CD8-positive, alpha-beta memory T cell (primary cell): ENCODE results near the gene COPZ1. TPM values are rescaled to one million over a fixed set of nuclear protein-coding genes. Genes with fewer than 3 reads are reported as not detected.

Source experiments
- CTCF ChIA-PET: fragments of 350-600 bp; sonication (Branson Sonifier 250); formaldehyde crosslinking; loops from one replicate; lab custom pipeline; 2021; ENCODE audit warnings: antibody characterized with exemption; lab: Charles Lee
- POLR2A ChIA-PET: fragments of 350-600 bp; sonication (Branson Sonifier 250); formaldehyde crosslinking; loops from one replicate; lab custom pipeline; 2021; ENCODE audit warnings: antibody characterized with exemption; lab: Charles Lee
- DNase-seq, 5 donors: peaks; one replicate each; pipeline versions ENCODE4 v3.0.0 to v3.0.0-alpha.2; 2020 to 2022; ENCODE audit warnings: mixed read lengths in 1 of 5
- H3K27ac ChIP-seq: one replicate; pipeline ENCODE4 v1.7.0; 2013; ENCODE audit warnings: low read depth, mild to moderate bottlenecking, low read length, moderate library complexity
- H3K27me3 ChIP-seq: 2 replicates; pipeline ENCODE4 v1.7.0; 2013; ENCODE audit warnings: low read length, mild to moderate bottlenecking; ENCODE audit not compliant: insufficient read depth, poor library complexity, severe bottlenecking
- H3K36me3 ChIP-seq: 2 replicates; pipeline ENCODE4 v1.7.0; 2013; ENCODE audit warnings: mild to moderate bottlenecking, low read length, moderate library complexity; ENCODE audit not compliant: insufficient read depth
- H3K4me1 ChIP-seq: 2 replicates; pipeline ENCODE4 v1.7.0; 2013; ENCODE audit warnings: mild to moderate bottlenecking, low read length, moderate library complexity; ENCODE audit not compliant: insufficient read depth
- H3K4me3 ChIP-seq: 2 replicates; pipeline ENCODE4 v1.7.0; 2013; ENCODE audit warnings: mild to moderate bottlenecking, low read length
- H3K9me3 ChIP-seq: 2 replicates; pipeline ENCODE4 v1.7.0; 2013; ENCODE audit warnings: mild to moderate bottlenecking, low read length
- H3K27ac Mint-ChIP-seq, 8 donors: one replicate each; pipeline ENCODE4 v1.8.0; 2020 to 2021; ENCODE audit warnings: mixed read lengths in 8 of 8, mild to moderate bottlenecking in 6 of 8, inconsistent platforms in 3 of 8, moderate library complexity in 3 of 8
- H3K27me3 Mint-ChIP-seq, 2 donors: one replicate each; pipeline ENCODE4 v1.8.0; 2020 to 2021; ENCODE audit warnings: mixed read lengths in 2 of 2, mild to moderate bottlenecking in 1 of 2, moderate library complexity in 1 of 2
- H3K36me3 Mint-ChIP-seq, 3 donors: one replicate each; pipeline ENCODE4 v1.8.0; 2020 to 2021; ENCODE audit warnings: mixed read lengths in 3 of 3, inconsistent platforms in 1 of 3, mild to moderate bottlenecking in 1 of 3
- H3K4me1 Mint-ChIP-seq, 3 donors: one replicate each; pipeline ENCODE4 v1.8.0; 2020 to 2021; ENCODE audit warnings: mixed read lengths in 3 of 3, inconsistent platforms in 1 of 3, mild to moderate bottlenecking in 1 of 3
- H3K4me3 Mint-ChIP-seq, 7 donors: one replicate each; pipeline ENCODE4 v1.8.0; 2020 to 2021; ENCODE audit warnings: mixed read lengths in 7 of 7, mild to moderate bottlenecking in 6 of 7, moderate library complexity in 4 of 7, inconsistent platforms in 2 of 7
- H3K9me3 Mint-ChIP-seq, 5 donors: one replicate each; pipeline ENCODE4 v1.8.0; 2020 to 2022; ENCODE audit warnings: mixed read lengths in 5 of 5, mild to moderate bottlenecking in 3 of 5, moderate library complexity in 2 of 5, inconsistent platforms in 1 of 5
- polyA plus RNA-seq: library from polyadenylated mRNA; unstranded; fragments of 300-500 nt; fragmentation: Illumina TruSeq; gene quantifications from one replicate; pipeline ENCODE4 v1.2.3, GENCODE V29; 2021
- total RNA-seq, 2 experiments: library from RNA; stranded (reverse); gene quantifications; one replicate each; pipeline ENCODE4 v1.2.3, GENCODE V29; 2021

COPZ1 gene
- total and polyA plus RNA-seq, 3 experiments from 2014 or later: 112 to 158 (median 115) TPM

GRCh38 chr12:54386403-54387113 lies 61.6 kb downstream of the COPZ1 start:
- Histone ChIP-seq H3K4me1 (no peaks in the 10 kb centered on the region), H3K36me3 (no peaks in the 10 kb centered on the region), H3K27me3 (no peaks in the 10 kb centered on the region), H3K9me3 (no peaks in the 10 kb centered on the region), H3K4me3 (no peak overlapping the region), H3K27ac (peak overlapping the region; percentile 24)
- no peaks in the 10 kb centered on the region for H3K9me3 Mint-ChIP-seq
- H3K4me1 Mint-ChIP-seq: peaks cover 3 to 13% (median 7%) of the 10 kb centered on the region in 3 donors
- H3K27me3 Mint-ChIP-seq: no peaks in the 10 kb centered on the region
- peak overlapping the region in 4 of 8 donors; percentile 23 to 62 (median 40) for H3K27ac Mint-ChIP-seq
- ChIA-PET CTCF (interaction anchor here (0.9 to 2.0 kb wide), 4 partner anchors 9 to 53 kb away, joined by 3 to 8 read pairs (median 3); no protein-coding TSS in a partner anchor), POLR2A (no interaction called here)
- no peak for DNase-seq
- no peaks in the 10 kb centered on the region for H3K36me3 Mint-ChIP-seq
- H3K4me3 Mint-ChIP-seq: no peak overlapping the region

- no peak overlapping the region for H3K4me3 Mint-ChIP-seq
- ChIA-PET POLR2A (no interaction called here), CTCF (interaction anchor here (1.0 to 2.0 kb wide), 2 partner anchors 8 to 53 kb away, joined by 3 to 8 read pairs; no protein-coding TSS in a partner anchor)
- no peak overlapping the region for H3K27ac ChIP-seq
- H3K4me3 ChIP-seq: no peak overlapping the region
- H3K4me1 ChIP-seq: peaks cover 5% of the 10 kb centered on the region
- H3K27ac Mint-ChIP-seq: peak overlapping the region in 3 of 8 donors; percentile 23 to 91 (median 38)
- H3K9me3 ChIP-seq: no peaks in the 10 kb centered on the region
- DNase-seq: no peak
- H3K36me3 Mint-ChIP-seq: peaks cover 0 to 4% (median 1%) of the 10 kb centered on the region in 3 donors
- no peaks in the 10 kb centered on the region for H3K27me3 Mint-ChIP-seq
- peaks cover 7 to 18% (median 12%) of the 10 kb centered on the region in 3 donors for H3K4me1 Mint-ChIP-seq
- H3K27me3 ChIP-seq: no peaks in the 10 kb centered on the region
- H3K36me3 ChIP-seq: no peaks in the 10 kb centered on the region
- no peaks in the 10 kb centered on the region for H3K9me3 Mint-ChIP-seq
Observed at GRCh38 chr12:54387114-54387467, 62.2 kb downstream of the COPZ1 start.

- Histone ChIP-seq H3K36me3 (no peaks in the 10 kb centered on the region), H3K9me3 (no peaks in the 10 kb centered on the region), H3K4me1 (peaks cover 11% of the 10 kb centered on the region), H3K27ac (peak overlapping the region; percentile 54), H3K4me3 (no peak overlapping the region), H3K27me3 (no peaks in the 10 kb centered on the region)
- Mint-ChIP-seq H3K27ac (peak overlapping the region in 4 of 8 donors; percentile 7 to 77 (median 42)), H3K36me3 (peaks cover 0 to 6% (median 1%) of the 10 kb centered on the region in 3 donors), H3K9me3 (no peaks in the 10 kb centered on the region), H3K4me3 (peak overlapping the region in 1 of 7 donors; percentile 3), H3K4me1 (peaks cover 8 to 22% (median 12%) of the 10 kb centered on the region in 3 donors), H3K27me3 (no peaks in the 10 kb centered on the region)
- ChIA-PET POLR2A (interaction anchor here (0.6 kb wide), 2 partner anchors 9 to 82 kb away, joined by 3 to 5 read pairs; no protein-coding TSS in a partner anchor), CTCF (interaction anchor here (0.8 to 2.0 kb wide), 4 partner anchors 9 to 51 kb away, joined by 3 to 8 read pairs (median 6); no protein-coding TSS in a partner anchor)
- DNase-seq: no peak
Observed at GRCh38 chr12:54388237-54389133, 63.6 kb downstream of the COPZ1 start.

GRCh38 chr12:54389134-54389508 lies 64.2 kb downstream of the COPZ1 start:
- no peaks in the 10 kb centered on the region for H3K9me3 Mint-ChIP-seq

GRCh38 chr12:54389607-54390175 lies 64.8 kb downstream of the COPZ1 start:
- no peaks in the 10 kb centered on the region for H3K9me3 ChIP-seq
- H3K4me3 Mint-ChIP-seq: peak overlapping the region in 6 of 7 donors; percentile 8 to 68 (median 40)
- peaks cover 22% of the 10 kb centered on the region for H3K4me1 ChIP-seq
- H3K9me3 Mint-ChIP-seq: no peaks in the 10 kb centered on the region
- peaks cover 20 to 34% (median 24%) of the 10 kb centered on the region in 3 donors for H3K4me1 Mint-ChIP-seq
- H3K27me3 Mint-ChIP-seq: no peaks in the 10 kb centered on the region
- no peaks in the 10 kb centered on the region for H3K27me3 ChIP-seq
- no peak overlapping the region for H3K4me3 ChIP-seq
- H3K36me3 Mint-ChIP-seq: peaks cover 0 to 12% (median 6%) of the 10 kb centered on the region in 3 donors
- H3K36me3 ChIP-seq: peaks cover 3% of the 10 kb centered on the region
- ChIA-PET CTCF (interaction anchor here (1.1 to 2.8 kb wide), 3 partner anchors 10 to 35 kb away, joined by 3 to 8 read pairs (median 6); no protein-coding TSS in a partner anchor), POLR2A (no interaction called here)
- no peak for DNase-seq
- peak overlapping the region; percentile 16 for H3K27ac ChIP-seq
- peak overlapping the region in 4 of 8 donors; percentile 13 to 80 (median 43) for H3K27ac Mint-ChIP-seq

More at GRCh38 chr12:54389134-54389508, 64.2 kb downstream of the COPZ1 start:
- Mint-ChIP-seq H3K27me3 (no peaks in the 10 kb centered on the region), H3K36me3 (peaks cover 0 to 7% (median 6%) of the 10 kb centered on the region in 3 donors), H3K4me1 (peaks cover 14 to 28% (median 19%) of the 10 kb centered on the region in 3 donors), H3K4me3 (no peak overlapping the region), H3K27ac (peak overlapping the region in 2 of 8 donors; percentile 13 to 37)
- Histone ChIP-seq H3K36me3 (no peaks in the 10 kb centered on the region), H3K9me3 (no peaks in the 10 kb centered on the region), H3K4me1 (peaks cover 17% of the 10 kb centered on the region), H3K27ac (peak overlapping the region; percentile 16), H3K4me3 (no peak overlapping the region), H3K27me3 (no peaks in the 10 kb centered on the region)
- POLR2A ChIA-PET: no interaction called here
- CTCF ChIA-PET: interaction anchor here (1.5 kb wide), 1 partner anchor 11 kb away, joined by 6 read pairs; no protein-coding TSS in a partner anchor
- DNase-seq: no peak

GRCh38 chr12:54390176-54390667 lies 65.3 kb downstream of the COPZ1 start:
- ChIA-PET CTCF (interaction anchor here (1.1 to 2.8 kb wide), 3 partner anchors 9 to 34 kb away, joined by 3 to 8 read pairs (median 6); no protein-coding TSS in a partner anchor), POLR2A (no interaction called here)
- peaks cover 20 to 36% (median 30%) of the 10 kb centered on the region in 3 donors for H3K4me1 Mint-ChIP-seq

More at GRCh38 chr12:54390176-54390667, 65.3 kb downstream of the COPZ1 start:
- Mint-ChIP-seq H3K4me3 (peak overlapping the region; percentile 29 to 81 (median 61)), H3K27ac (peak overlapping the region in 4 of 8 donors; percentile 31 to 91 (median 68)), H3K36me3 (peaks cover 0 to 17% (median 6%) of the 10 kb centered on the region in 3 donors), H3K27me3 (no peaks in the 10 kb centered on the region), H3K9me3 (no peaks in the 10 kb centered on the region)
- H3K27me3 ChIP-seq: no peaks in the 10 kb centered on the region
- H3K9me3 ChIP-seq: no peaks in the 10 kb centered on the region
- peaks cover 22% of the 10 kb centered on the region for H3K4me1 ChIP-seq
- no peak overlapping the region for H3K4me3 ChIP-seq
- H3K27ac ChIP-seq: peak overlapping the region; percentile 38
- H3K36me3 ChIP-seq: peaks cover 8% of the 10 kb centered on the region
- no peak for DNase-seq
